Stimulated activated memory B cell treated with anti-CD40 and anti-IgM and Interleukin-4, amounts not matched to agents 10 μg/mL and 1 μg/mL and 100 μg/mL, for 72 hours (primary cell): ENCODE data around the gene RSPO3.
A peak's percentile ranks its signal among the peaks of the same experiment; 100 is the strongest.

Experiments
- ATAC-seq: fragments of 150-1000 bp; cut with Tn5 transposase; 2 replicates; pipeline ENCODE4 v1.10.0; 2021
- H3K27ac Mint-ChIP-seq: one replicate; pipeline ENCODE4 v1.8.0; 2022; ENCODE audit warnings: mild to moderate bottlenecking, mixed read lengths
- H3K27me3 Mint-ChIP-seq: one replicate; pipeline ENCODE4 v1.8.0; 2022; ENCODE audit warnings: mixed read lengths
- H3K36me3 Mint-ChIP-seq: one replicate; pipeline ENCODE4 v1.8.0; 2022; ENCODE audit warnings: mixed read lengths
- H3K4me1 Mint-ChIP-seq: one replicate; pipeline ENCODE4 v1.8.0; 2022; ENCODE audit warnings: mixed read lengths
- H3K4me3 Mint-ChIP-seq: one replicate; pipeline ENCODE4 v1.8.0; 2022; ENCODE audit warnings: mild to moderate bottlenecking, moderate library complexity, mixed read lengths
- H3K9me3 Mint-ChIP-seq: one replicate; pipeline ENCODE4 v1.8.0; 2022; ENCODE audit warnings: mixed read lengths

Gene RSPO3, protein sequence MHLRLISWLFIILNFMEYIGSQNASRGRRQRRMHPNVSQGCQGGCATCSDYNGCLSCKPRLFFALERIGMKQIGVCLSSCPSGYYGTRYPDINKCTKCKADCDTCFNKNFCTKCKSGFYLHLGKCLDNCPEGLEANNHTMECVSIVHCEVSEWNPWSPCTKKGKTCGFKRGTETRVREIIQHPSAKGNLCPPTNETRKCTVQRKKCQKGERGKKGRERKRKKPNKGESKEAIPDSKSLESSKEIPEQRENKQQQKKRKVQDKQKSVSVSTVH

DNA sequence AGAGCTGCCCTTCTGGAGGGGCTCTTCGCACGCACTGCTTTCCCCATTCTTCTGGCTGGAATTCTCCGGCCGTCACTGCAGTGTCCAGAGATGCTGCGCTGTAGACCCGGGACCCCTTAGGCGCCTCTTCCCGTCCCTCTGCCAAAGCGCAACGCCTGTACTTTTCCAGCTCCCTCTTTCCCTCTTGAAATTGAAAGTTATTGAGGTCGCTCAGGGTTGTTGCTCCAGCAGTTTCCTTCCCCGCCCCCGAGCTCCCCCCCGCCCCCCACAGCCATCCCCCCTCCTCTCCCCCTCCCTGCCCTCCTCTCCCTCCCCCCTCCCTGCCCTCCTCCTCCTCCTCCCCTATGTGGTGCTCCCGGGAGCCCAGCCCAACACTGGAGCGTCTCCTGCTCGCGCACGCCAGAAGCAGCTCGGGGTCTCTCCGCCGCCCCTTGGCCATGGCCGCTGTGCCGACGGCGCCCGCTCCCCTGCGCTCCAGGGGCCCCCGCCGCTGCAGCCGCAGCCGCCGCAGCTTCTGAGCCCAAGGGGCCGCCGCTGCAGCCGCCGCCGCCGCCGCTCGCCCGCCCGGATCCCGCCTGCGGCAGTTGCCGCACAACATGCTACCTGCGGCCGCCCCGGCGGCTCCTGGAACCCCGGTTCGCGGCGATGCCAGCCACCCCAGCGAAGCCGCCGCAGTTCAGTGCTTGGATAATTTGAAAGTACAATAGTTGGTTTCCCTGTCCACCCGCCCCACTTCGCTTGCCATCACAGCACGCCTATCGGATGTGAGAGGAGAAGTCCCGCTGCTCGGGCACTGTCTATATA, at the start of gene RSPO3:
Gene RSPO3 (plus strand): TSS at position 374 of the 804 bp plus-strand sequence. CDS start 522 bp downstream, outside the sequence.
- no peak within 1 kb of the TSS for H3K27ac Mint-ChIP-seq
- H3K36me3 Mint-ChIP-seq = no peaks in the 10 kb centered on the region
- H3K4me3 Mint-ChIP-seq = peak within 1 kb of the TSS; percentile 70
- no peak for ATAC-seq
- peaks cover 62% of the 10 kb centered on the region for H3K27me3 Mint-ChIP-seq
- no peaks in the 10 kb centered on the region for H3K9me3 Mint-ChIP-seq
- peaks cover 38% of the 10 kb centered on the region for H3K4me1 Mint-ChIP-seq

DNA sequence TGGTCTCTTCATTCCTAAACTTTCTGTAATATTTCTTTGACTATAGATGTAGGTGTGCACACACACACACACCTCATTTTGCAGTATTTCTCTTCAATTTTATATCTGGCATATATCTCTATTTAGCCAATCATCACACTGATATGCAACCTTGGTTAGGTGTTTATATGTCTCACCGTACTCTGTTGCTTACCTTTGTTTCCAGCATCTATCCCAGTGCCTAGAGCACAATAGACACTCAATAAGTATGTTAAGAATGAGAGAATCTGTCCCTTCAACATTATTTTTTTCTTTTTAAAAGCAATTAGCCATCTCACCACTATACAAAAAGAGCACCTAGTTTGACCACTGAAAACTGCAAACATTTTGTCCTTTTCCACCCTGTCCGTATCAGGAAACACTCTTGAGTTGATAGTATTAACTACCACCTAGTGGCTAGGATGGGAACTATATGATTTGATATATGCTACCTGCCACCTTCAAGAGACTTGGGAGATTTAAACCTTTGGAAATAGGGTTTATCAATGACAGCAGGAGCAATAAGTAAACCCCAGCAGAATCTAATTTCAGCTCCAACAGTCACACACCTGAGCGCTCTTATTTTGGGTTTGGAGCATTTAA, 48.7 kb upstream of the RSPO3 start:
- ATAC-seq = no peak
- no peaks in the 10 kb centered on the region for H3K36me3 Mint-ChIP-seq

DNA sequence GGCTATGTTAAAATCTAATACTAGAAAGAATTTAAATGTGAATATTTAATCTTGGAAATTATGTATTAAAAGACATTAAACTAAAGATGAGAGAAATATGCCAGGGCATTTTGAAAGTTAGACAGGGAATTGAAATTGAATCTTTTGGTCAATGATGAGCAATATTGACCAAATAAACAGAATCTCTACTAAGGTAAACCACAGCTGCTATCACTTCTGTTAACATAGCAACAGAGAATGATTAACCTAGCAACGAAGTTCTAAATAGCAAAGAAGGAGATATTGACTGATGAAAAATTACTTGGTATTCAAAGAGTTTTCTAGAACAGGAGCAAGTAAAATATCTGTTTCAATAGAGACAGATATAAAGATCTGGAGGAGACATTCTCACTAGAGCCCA, 45.2 kb upstream of the RSPO3 start:
- H3K36me3 Mint-ChIP-seq = no peaks in the 10 kb centered on the region
- no peak overlapping the region for H3K4me3 Mint-ChIP-seq
- no peaks in the 10 kb centered on the region for H3K9me3 Mint-ChIP-seq
- H3K27ac Mint-ChIP-seq = no peak overlapping the region
- no peaks in the 10 kb centered on the region for H3K4me1 Mint-ChIP-seq
- no peaks in the 10 kb centered on the region for H3K27me3 Mint-ChIP-seq
- no peak for ATAC-seq

More for the DNA sequence above, 48.7 kb upstream of the RSPO3 start:
- no peaks in the 10 kb centered on the region for H3K4me1 Mint-ChIP-seq
- H3K4me3 Mint-ChIP-seq = no peak overlapping the region
- no peaks in the 10 kb centered on the region for H3K27me3 Mint-ChIP-seq
- H3K27ac Mint-ChIP-seq = no peak overlapping the region
- H3K9me3 Mint-ChIP-seq = no peaks in the 10 kb centered on the region

DNA sequence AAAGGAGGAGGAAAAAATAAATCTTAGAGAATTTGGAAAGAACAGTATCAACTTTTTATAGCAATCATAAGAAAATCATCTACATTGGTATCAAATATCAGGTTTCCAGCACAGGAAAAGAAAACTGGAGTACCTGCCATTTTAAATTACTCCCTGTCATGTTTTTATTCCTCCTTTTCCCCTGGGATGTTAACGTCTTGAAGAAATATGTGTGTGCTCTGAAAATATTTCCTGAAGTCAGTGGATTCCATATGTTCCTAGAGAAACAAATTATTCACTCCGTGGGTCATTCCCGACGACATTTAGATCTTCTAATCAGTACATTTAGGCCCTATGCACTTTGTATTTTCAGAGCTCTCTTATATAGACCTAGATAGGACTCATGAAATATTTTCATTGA, 42.0 kb upstream of the RSPO3 start:
- H3K4me3 Mint-ChIP-seq = no peak overlapping the region
- no peaks in the 10 kb centered on the region for H3K9me3 Mint-ChIP-seq
- ATAC-seq = no peak
- no peaks in the 10 kb centered on the region for H3K27me3 Mint-ChIP-seq
- no peaks in the 10 kb centered on the region for H3K4me1 Mint-ChIP-seq
- no peaks in the 10 kb centered on the region for H3K36me3 Mint-ChIP-seq
- no peak overlapping the region for H3K27ac Mint-ChIP-seq

DNA sequence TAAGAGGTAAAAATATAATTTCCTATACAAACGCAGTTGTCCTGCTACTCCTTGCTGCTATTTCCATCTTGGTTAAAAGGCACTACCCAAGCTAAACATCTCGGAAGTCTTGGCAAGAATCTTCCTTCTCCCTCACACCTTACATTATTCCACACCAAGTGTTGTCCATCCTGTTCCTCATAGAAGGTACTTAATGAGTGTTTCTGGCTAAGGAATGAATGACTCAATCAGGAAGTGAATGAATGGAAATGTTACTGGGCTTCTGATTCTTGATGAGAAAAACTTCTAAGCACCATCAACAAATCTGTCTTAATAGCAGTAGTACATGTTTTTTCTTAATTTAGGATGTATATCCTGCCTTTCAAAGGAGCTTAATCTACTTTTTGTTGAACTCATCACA, 40.6 kb upstream of the RSPO3 start:
- Mint-ChIP-seq H3K27ac (no peak overlapping the region), H3K36me3 (no peaks in the 10 kb centered on the region), H3K9me3 (no peaks in the 10 kb centered on the region), H3K27me3 (no peaks in the 10 kb centered on the region), H3K4me1 (no peaks in the 10 kb centered on the region), H3K4me3 (no peak overlapping the region)
- no peak for ATAC-seq

DNA sequence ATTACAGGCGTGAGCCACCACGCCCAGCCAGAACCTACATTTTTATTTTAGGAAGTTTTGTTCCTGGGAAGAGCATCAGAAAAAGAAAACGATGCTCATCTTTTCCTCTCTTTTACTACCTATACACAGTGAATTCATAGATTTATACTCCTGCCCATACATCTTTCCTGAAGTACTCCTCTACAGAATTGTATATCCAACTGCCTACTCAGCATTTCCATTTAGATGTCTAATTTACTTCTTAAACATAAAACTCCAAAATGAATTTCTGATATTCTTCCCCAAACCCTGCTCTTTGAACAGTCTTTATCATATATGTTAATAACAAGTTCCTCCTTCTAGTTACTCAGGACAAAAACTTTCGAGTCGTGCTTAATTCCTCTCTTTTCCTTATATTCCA, 39.8 kb upstream of the RSPO3 start:
- Mint-ChIP-seq H3K27ac (no peak overlapping the region), H3K4me1 (no peaks in the 10 kb centered on the region), H3K36me3 (no peaks in the 10 kb centered on the region), H3K27me3 (no peaks in the 10 kb centered on the region), H3K4me3 (no peak overlapping the region), H3K9me3 (no peaks in the 10 kb centered on the region)
- ATAC-seq = no peak

DNA sequence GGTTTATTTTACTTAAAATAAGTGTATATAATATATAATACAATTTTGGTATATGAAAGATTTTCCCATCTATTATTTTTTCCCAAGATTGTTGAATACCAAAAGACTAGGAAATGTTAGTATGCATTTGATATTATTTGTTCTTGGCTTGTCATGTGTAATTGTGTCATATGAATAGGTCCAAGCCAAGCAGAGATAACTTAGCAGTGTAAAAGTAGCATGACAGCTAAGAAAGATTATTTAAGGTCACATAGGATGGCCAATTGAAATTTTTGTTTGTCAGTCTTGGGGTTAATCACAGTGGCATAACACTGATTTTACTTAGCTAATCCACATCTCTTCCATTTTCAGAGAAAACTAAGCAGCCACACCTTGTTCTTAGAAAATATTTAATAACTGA, 38.8 kb upstream of the RSPO3 start:
- Mint-ChIP-seq H3K27ac (no peak overlapping the region), H3K4me3 (no peak overlapping the region), H3K36me3 (no peaks in the 10 kb centered on the region), H3K9me3 (no peaks in the 10 kb centered on the region), H3K4me1 (no peaks in the 10 kb centered on the region), H3K27me3 (no peaks in the 10 kb centered on the region)
- no peak for ATAC-seq

DNA sequence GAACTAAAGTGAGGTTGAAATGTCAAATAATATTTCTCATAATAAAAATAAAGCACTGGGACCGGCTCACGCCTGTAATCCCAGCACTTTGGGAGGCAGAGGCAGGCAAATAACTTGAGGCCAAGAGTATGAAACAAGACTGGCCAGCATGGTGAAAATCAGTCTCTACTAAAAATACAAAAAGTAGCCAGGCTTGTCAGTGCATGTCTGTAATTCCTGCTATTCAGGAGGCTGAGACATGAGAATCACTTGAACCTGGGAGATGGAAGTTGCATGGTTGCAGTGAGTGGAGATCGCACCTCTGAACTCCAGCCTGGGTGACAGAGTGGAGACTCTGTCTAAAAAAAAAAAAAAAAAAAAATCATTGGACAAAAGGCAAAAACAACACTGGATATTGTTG, 38.4 kb upstream of the RSPO3 start:
- Mint-ChIP-seq H3K9me3 (no peaks in the 10 kb centered on the region), H3K27me3 (no peaks in the 10 kb centered on the region), H3K36me3 (no peaks in the 10 kb centered on the region), H3K4me3 (no peak overlapping the region), H3K4me1 (no peaks in the 10 kb centered on the region), H3K27ac (no peak overlapping the region)
- ATAC-seq = no peak

DNA sequence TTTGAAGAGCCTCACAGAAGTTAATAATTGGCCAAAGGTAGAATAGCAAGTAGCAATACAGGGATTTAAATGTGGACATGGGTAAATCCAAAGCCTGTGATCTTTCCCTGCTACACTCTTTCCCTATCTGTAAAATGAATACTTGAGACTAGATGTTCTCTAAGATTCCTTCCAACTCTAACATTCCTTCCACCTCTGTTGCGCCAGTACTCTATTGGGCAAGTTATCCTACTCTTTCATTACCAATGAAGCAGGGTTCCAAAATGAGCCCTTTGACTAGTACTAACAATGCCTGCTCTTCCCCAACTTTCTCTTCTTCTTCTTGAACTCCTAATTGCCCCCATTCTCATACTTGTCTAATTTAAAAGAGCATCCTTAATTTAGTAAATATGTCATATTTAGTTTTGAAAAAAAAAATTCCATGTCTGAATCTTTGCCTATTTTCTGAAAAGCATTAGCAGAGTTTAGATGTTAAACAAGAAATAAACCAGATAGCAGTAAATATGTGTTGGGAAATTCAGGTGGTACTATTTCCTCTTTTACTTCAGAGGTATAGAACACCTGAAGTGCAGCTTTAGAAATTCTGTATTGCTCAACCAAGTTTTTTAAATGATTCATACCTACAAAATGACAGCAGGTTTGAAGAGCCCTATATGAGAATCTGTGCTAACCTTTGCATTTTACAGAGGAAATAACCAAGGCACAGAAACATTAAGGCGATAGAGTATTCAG, 35.1 kb upstream of the RSPO3 start:
- H3K36me3 Mint-ChIP-seq = no peaks in the 10 kb centered on the region
- no peak for ATAC-seq
- H3K27ac Mint-ChIP-seq = no peak overlapping the region
- no peak overlapping the region for H3K4me3 Mint-ChIP-seq
- H3K4me1 Mint-ChIP-seq = no peaks in the 10 kb centered on the region
- H3K27me3 Mint-ChIP-seq = no peaks in the 10 kb centered on the region
- H3K9me3 Mint-ChIP-seq = no peaks in the 10 kb centered on the region

DNA sequence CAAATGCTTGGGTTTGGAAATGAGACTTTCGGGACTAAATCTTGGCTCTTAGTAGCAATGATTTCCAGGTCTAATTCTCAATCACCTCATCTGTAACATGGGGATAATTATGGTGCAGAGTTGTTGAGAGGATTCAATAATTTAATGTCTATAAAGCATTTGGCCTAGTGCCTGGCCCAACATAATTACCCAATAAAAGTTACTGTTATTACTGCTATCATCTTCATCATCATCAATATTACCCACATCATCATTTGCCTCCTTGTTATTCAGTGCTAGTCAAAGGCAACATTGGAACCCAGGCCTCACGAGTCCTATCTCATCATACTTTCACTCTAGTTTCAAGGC, 34.5 kb upstream of the RSPO3 start:
- H3K4me3 Mint-ChIP-seq = no peak overlapping the region
- no peaks in the 10 kb centered on the region for H3K4me1 Mint-ChIP-seq
- no peaks in the 10 kb centered on the region for H3K9me3 Mint-ChIP-seq
- H3K36me3 Mint-ChIP-seq = no peaks in the 10 kb centered on the region
- H3K27ac Mint-ChIP-seq = no peak overlapping the region
- no peaks in the 10 kb centered on the region for H3K27me3 Mint-ChIP-seq
- ATAC-seq = no peak

DNA sequence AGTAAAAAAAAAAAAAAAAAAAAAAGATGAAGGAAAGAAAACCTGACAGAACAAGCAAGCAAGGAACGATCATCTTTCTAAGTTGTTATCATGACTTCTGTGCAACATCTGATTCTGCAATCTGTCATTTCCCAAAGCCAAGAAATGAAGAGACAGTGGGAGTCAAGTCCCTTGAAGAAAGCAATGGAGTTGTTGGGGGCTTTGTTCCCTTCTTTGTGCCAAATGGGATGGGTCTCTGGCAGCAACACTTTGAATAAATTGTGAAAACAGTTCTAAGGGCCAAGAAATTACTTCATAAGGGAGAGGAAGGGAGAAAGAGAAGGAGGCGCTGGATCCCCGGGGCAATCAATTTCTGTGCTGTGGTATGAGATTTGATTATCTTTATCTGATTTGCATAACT, 33.3 kb upstream of the RSPO3 start:
- Mint-ChIP-seq H3K36me3 (no peaks in the 10 kb centered on the region), H3K27ac (no peak overlapping the region), H3K27me3 (no peaks in the 10 kb centered on the region), H3K9me3 (no peaks in the 10 kb centered on the region), H3K4me1 (no peaks in the 10 kb centered on the region), H3K4me3 (no peak overlapping the region)
- no peak for ATAC-seq

DNA sequence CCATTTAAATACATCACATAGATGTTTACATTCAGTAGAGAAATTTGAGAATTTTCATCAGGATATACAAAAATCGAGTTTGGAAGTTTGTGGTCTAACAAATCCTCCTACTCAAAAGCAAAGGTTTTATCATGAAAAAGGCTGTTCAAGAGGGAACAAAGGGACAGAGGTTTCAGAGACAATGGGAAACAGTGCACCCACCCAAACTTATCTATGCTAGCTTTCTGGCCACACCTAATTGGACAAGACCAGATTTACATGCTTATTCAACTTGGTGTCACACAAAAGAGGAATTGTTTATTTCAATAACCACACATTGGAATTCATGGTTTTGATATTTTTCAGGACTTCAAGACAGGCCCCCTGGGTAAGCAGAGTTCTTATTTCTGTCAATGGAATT, 28.4 kb upstream of the RSPO3 start:
- H3K4me3 Mint-ChIP-seq = no peak overlapping the region
- H3K4me1 Mint-ChIP-seq = no peaks in the 10 kb centered on the region
- no peaks in the 10 kb centered on the region for H3K9me3 Mint-ChIP-seq
- no peaks in the 10 kb centered on the region for H3K36me3 Mint-ChIP-seq
- ATAC-seq = no peak
- no peak overlapping the region for H3K27ac Mint-ChIP-seq
- H3K27me3 Mint-ChIP-seq = no peaks in the 10 kb centered on the region

DNA sequence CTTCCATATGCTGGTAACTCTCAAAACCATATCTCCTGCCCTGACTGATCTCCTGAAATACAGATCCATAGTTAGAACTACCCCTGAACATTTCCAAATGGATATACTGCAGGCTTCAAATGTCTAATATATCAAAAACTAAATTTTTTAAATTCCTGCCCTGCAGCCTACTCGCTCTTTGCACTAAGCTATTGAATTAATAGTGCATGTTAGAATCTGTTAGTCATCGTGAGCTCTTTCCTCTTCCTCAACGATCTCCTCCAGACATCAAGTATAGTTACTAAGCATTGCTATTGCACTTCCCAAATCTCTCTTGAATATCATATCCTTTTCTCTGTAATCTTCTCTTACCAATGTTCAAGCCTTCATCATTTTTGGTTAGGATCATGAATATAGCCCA, 26.0 kb upstream of the RSPO3 start:
- Mint-ChIP-seq H3K36me3 (no peaks in the 10 kb centered on the region), H3K27me3 (no peaks in the 10 kb centered on the region), H3K27ac (no peak overlapping the region), H3K9me3 (no peaks in the 10 kb centered on the region), H3K4me3 (no peak overlapping the region), H3K4me1 (no peaks in the 10 kb centered on the region)
- no peak for ATAC-seq

DNA sequence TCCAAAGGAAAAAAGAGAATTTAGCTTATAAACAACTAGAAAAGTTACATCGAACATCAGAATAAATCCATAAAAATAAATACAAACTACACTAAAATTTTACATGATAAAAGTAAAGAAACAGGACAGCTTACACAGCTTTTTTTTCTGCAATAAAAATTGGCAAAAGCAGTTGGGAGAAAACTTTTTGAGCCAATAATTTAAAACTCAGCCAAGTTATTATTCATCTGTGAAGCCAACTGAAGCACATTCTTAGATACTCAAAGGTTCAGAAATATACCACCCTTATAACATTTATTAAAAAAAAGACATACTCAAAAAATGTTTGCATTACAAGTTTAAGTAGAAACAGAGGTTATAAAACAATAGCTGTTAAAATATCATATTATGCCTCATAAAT, 23.7 kb upstream of the RSPO3 start:
- no peaks in the 10 kb centered on the region for H3K36me3 Mint-ChIP-seq
- no peak overlapping the region for H3K4me3 Mint-ChIP-seq

DNA sequence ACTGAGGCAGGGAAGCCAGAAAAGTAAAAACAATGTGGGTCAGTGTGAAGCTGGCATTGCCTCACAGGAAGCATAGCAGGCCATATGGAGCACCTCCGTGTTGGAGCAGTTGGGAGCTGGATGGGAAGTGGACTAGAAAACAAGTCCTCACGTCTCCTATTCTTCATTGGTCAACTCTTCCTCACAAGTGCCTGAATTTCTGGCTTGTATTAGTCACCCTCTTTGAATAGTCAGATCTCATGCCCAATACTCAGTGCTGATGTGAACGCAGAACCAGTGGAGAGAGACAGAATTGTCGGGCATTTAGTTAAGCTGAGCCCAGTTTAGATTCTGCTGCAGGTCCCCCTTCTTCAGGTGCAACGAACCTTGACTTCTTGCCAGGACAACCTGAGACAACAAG, 22.3 kb upstream of the RSPO3 start:
- H3K4me1 Mint-ChIP-seq = no peaks in the 10 kb centered on the region

More for the DNA sequence above, 23.7 kb upstream of the RSPO3 start:
- Mint-ChIP-seq H3K27me3 (no peaks in the 10 kb centered on the region), H3K4me1 (no peaks in the 10 kb centered on the region), H3K27ac (no peak overlapping the region), H3K9me3 (no peaks in the 10 kb centered on the region)
- ATAC-seq = no peak

More for the DNA sequence above, 22.3 kb upstream of the RSPO3 start:
- Mint-ChIP-seq H3K4me3 (no peak overlapping the region), H3K27ac (no peak overlapping the region), H3K9me3 (no peaks in the 10 kb centered on the region), H3K27me3 (no peaks in the 10 kb centered on the region), H3K36me3 (no peaks in the 10 kb centered on the region)
- ATAC-seq = no peak
